KOPT-K1 (cell line): ENCODE data around the gene MOK.
"Not testable (repeated sequence)": the region's sequence is repeated elsewhere in the genome, so short reads cannot be mapped to it uniquely, and the experiment has no call there.

Experiments
- H3K27ac ChIP-seq: fragments of 200-600 bp; sonication (generic); 2 replicates; pipeline ENCODE4 v1.5.1; 2016; ENCODE audit warnings: antibody characterized with exemption, mild to moderate bottlenecking, low read depth, low read length; ENCODE audit not compliant: poor library complexity, severe bottlenecking
- H3K36me3 ChIP-seq: fragments of 200-600 bp; sonication (generic); 2 replicates; pipeline ENCODE4 v1.5.1; 2017; ENCODE audit warnings: antibody characterized with exemption, mild to moderate bottlenecking, low read length, moderate library complexity; ENCODE audit not compliant: insufficient read depth
- H3K9me3 ChIP-seq: fragments of 200-600 bp; sonication (generic); 2 replicates; pipeline ENCODE4 v1.5.1; 2017; ENCODE audit warnings: antibody characterized with exemption, low read length, mild to moderate bottlenecking; ENCODE audit not compliant: insufficient read depth, poor library complexity, severe bottlenecking

MOK gene

GRCh38 chr14:102333390-102333789, 28.4 kb upstream of the MOK start:
- no peaks in the 10 kb centered on the region for H3K9me3 ChIP-seq
- no peak overlapping the region for H3K27ac ChIP-seq
- H3K36me3 ChIP-seq, result peaks cover 38% of the 10 kb centered on the region; the same call in 1 of the 2 replicates

DNA sequence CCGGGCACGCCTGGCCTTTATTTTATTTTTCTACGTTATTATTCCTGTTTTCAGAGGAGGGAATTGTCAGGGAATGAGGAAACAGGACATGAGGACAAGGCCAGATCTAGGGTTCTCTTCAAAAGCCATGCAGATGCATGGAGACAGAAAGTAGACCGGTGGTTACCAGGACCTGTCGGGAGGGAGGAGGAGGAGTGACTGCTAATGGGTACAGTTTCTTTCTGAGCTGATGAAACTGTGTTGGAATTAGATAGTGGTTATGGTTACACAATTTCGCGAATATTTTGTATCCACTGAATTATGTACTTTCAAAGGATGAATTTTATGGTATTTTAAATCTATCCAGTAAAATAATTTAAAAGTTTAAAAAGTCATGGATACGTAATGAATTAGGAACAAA, 25.8 kb upstream of the MOK start:
- Histone ChIP-seq H3K27ac (no peak overlapping the region), H3K9me3 (no peaks in the 10 kb centered on the region), H3K36me3 (peaks cover 27% of the 10 kb centered on the region)

DNA sequence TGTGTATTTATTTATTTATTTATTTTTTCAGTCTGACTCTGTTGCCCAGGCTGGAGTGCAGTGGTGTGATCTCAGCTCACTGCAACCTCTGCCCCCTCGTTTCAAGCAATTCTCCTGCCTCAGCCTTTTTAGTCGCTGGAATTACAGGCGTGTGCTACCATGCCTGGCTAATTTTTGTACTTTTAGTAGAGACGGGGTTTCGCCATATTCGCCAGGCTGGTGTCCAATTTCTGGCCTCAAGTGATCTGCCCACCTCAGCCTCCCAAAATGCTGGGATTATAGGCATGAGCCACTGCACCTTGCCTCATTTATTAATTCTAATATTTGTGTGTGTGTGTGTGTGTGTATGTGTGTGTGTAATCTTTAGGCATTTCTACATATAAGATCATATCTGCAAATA, 24.4 kb upstream of the MOK start:
- not testable (repeated sequence) for H3K9me3 ChIP-seq
- H3K36me3 ChIP-seq, result peaks cover 19% of the 10 kb centered on the region

DNA sequence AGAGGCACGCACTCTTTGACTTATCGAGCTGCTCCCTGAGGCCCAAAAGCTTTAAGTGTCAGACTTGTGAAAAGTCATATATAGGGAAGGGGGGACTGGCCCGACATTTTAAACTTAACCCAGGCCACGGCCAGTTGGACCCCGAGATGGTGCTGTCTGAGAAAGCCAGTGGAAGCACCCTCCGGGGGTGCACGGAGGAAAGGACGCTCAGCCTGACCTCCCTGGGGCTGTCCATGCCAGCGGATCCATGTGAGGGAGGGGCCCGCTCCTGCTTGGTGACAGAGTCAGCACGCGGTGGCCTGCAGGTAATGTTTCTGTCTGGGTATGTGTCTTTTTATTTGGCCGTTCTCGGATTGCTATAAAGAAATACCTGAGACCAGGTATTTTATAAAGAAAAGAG, 21.6 kb upstream of the MOK start:
- Histone ChIP-seq H3K27ac (no peak overlapping the region), H3K36me3 (peaks cover 17% of the 10 kb centered on the region), H3K9me3 (no peaks in the 10 kb centered on the region)

More for the DNA sequence above, 24.4 kb upstream of the MOK start:
- H3K27ac ChIP-seq, result not testable (repeated sequence)

DNA sequence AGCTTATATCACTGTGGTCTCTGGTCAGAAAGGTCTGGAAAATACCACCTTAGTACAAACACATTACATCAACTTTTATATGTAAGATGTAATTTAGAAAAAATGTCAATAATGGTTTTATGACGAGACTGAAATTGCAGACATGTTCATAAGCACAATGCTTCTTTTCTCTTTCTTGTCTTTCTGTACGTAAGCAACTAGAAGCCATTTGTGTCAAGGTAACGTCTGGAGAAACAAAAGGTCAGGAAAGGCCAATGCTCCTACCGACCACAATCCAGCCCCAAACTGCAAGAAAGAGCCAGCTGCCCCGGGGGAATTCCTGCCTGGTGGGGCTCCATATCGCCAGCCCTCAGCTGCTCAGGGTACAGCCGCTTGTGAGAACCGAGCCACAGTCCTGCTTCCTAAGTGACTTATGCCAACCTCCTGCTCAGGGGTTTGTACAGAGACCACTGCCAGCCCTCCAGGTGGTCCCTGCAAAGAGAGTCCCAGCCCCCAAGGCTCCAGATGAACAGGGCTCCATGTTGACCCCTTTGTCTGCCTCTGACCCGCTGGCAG, 20.9 kb upstream of the MOK start:
- Histone ChIP-seq H3K36me3 (peaks cover 17% of the 10 kb centered on the region), H3K9me3 (no peaks in the 10 kb centered on the region), H3K27ac (no peak overlapping the region)

GRCh38 chr14:102323102-102323501, 18.1 kb upstream of the MOK start:
- Histone ChIP-seq H3K36me3 (peaks cover 17% of the 10 kb centered on the region), H3K9me3 (no peaks in the 10 kb centered on the region), H3K27ac (no peak overlapping the region)

- H3K9me3 ChIP-seq, result no peaks in the 10 kb centered on the region
- H3K27ac ChIP-seq, result no peak overlapping the region
- peaks cover 17% of the 10 kb centered on the region for H3K36me3 ChIP-seq
These were observed 16.8 kb upstream of the MOK start for GRCh38 chr14:102321456-102322422.

DNA sequence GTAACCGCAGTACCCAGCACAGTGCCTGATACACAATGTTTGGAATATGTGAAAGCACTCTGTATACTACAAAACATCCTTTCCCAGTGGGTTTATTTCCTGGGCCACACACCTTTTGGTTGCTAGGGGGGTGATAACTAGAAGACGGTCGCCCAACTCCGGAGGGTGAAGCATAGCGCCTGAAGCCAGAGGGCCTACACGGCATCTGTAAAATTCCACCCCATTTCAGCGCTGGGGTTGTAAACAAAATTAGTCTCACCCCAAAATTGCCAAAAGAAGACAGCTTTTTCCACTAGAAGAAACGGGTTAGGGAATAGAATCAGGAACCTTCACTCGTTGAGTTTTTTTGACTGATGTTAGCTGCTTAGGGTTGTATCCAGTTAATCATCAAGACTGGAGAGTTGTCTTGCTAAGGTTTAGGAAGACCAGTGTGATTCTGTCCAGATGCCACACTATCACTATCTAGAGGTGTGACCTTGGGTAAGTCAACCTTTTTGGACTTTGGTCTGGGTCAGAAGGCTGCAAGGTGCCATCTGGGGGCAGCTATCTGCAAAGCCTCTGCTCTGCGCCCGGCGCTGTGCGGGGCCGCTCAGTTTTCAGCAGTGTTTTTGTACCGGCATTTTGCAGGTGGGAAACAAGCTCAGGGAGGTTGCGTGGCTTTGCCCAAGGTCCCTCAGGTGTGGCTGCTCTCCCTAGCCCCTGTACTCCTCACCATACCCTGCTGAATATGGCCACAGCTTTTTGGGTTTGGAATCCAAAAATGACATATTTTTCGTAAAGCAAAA, 15.9 kb upstream of the MOK start:
- H3K9me3 ChIP-seq, result no peaks in the 10 kb centered on the region
- H3K36me3 ChIP-seq, result 0 out of 2 replicates have a peak, but pooled peaks cover 9% of the 10 kb centered on the region
- H3K27ac ChIP-seq, result peak overlapping the region; percentile 71

DNA sequence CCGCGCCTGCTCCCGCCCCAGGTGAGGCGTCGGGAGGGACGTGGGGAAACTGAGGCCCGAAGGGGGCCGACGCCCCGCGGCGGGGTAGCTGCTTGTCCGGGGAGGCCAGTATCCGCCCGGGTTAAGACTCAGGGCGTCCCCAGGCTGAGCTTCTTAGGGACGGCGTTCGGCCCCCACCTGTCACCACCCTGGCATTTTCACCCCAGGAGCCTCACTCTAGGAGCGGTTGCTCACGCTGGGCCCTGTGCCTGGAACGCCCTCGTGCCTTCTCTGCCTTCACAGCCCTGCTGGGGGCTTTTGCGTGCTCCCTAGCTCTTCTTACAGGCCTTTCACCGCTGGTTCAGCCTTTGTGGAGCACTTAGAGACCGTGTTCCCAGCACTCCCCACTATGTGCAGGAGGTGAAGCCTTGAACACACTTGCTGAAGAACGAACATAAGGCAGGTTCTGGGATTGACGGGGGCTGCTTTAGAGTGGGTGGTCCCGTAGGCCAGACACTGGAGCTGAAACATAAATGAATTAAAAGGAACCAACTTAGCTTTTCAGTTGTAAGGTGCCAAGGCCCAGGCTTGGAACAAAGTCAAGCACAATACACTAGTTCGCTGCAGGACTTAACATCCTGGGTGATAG, 15.2 kb upstream of the MOK start:
- 0 out of 2 replicates have a peak, but pooled peaks cover 8% of the 10 kb centered on the region for H3K36me3 ChIP-seq
- peak overlapping the region; percentile 71 for H3K27ac ChIP-seq
- no peaks in the 10 kb centered on the region for H3K9me3 ChIP-seq

- 0 out of 2 replicates have a peak, but pooled peaks cover 8% of the 10 kb centered on the region for H3K36me3 ChIP-seq
- peak within 1 kb of the TSS; percentile 71 for H3K27ac ChIP-seq
- no peaks in the 10 kb centered on the region for H3K9me3 ChIP-seq
These were observed 14.5 kb upstream of the MOK start, which contains the start of gene ZNF839 for GRCh38 chr14:102319351-102320032. ZNF839 (plus strand) TSS chr14:102319746; CDS start chr14:102319766, 20 bp downstream.

DNA sequence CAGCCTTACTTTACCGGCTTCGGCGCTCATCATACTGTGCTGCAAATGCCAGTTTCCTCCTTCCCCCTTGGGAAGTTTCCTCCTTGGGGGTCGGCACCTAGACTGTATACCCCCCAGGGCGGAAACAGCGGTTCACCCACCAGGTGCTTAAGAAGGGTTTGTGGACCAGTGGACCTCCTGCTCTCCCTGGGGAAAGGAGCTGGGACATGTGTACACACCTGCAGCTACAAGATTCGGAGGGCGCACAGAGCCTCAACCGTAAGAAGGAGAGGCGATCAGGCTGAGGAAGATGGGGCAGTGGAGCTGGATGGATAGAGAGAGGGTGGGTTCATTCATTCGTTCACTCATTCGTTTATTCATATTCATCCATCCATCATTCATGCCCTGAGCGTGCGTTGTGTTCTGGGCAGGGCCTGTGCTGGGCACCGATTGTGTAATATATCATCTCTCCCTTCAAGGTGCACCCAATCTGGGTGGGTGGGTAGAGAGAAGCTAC, 13.9 kb upstream of the MOK start:
- no peaks in the 10 kb centered on the region for H3K9me3 ChIP-seq
- H3K27ac ChIP-seq, result peak overlapping the region; percentile 71
- 0 out of 2 replicates have a peak, but pooled peaks cover 8% of the 10 kb centered on the region for H3K36me3 ChIP-seq

- peak overlapping the region; percentile 47 for H3K27ac ChIP-seq
- H3K9me3 ChIP-seq, result no peaks in the 10 kb centered on the region
- 0 out of 2 replicates have a peak, but pooled peaks cover 8% of the 10 kb centered on the region for H3K36me3 ChIP-seq
These were observed 12.7 kb upstream of the MOK start for GRCh38 chr14:102317564-102318248.

DNA sequence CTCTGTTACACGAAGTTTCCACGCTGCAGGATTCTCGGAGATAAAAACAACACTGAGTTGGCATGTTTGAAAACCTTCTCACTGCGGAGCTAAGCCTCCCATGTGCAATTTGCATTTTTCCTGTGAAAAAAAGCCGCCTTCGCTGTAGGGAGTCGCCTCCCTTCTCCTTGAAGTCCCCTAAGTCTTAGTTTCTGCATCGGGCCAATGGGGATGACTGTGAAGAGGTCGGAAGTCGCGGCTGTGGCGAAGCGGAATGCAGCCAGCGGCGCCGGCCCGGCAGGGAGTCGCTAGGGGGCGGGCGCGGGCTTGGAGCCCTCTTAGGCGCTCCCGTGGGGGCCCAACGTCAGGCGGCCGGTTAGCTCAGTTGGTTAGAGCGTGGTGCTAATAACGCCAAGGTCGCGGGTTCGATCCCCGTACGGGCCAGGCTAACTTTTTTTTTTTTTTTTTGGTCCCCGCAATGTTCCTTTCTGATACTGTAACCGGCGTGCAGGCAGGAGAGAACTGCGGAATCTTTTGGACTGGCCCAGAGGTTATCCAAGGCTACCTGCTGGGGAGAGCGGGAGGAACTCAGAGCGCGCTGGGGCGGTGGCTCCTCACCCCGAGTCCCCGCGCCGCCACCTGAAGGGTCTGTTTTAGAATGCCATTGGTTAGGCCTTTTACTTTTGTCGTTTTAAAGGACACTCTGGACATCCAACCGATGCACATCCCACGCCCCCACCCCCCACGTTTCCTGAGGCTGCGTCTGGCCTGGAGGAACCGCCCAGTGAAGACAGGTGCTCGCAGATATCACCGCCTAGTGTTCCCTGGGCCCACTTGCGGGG, 12.0 kb upstream of the MOK start:
- Histone ChIP-seq H3K27ac (peak overlapping the region; percentile 47), H3K36me3 (0 out of 2 replicates have a peak, but pooled peaks cover 2% of the 10 kb centered on the region), H3K9me3 (no peaks in the 10 kb centered on the region)
